KMS-11 (cell line): ENCODE data around the gene SRPRA.

Experiments
- H2AFZ ChIP-seq: fragments of 200-600 bp; sonication (generic); 2 replicates; pipeline ENCODE4 v1.6.1; 2016; ENCODE audit warnings: antibody characterized with exemption, mixed run types, low read depth
- H3K27ac ChIP-seq: fragments of 200-600 bp; sonication (generic); 2 replicates; pipeline ENCODE4 v1.6.1; 2016; ENCODE audit warnings: mild to moderate bottlenecking, mixed run types
- H3K27me3 ChIP-seq: fragments of 200-600 bp; sonication (generic); 2 replicates; pipeline ENCODE4 v1.6.1; 2017; ENCODE audit warnings: mild to moderate bottlenecking, low read depth, mixed run types, moderate library complexity; ENCODE audit not compliant: insufficient read depth
- H3K36me3 ChIP-seq: fragments of 200-600 bp; sonication (generic); 2 replicates; pipeline ENCODE4 v1.6.1; 2017; ENCODE audit warnings: mild to moderate bottlenecking, mixed run types; ENCODE audit not compliant: insufficient read depth
- H3K4me1 ChIP-seq: fragments of 200-600 bp; sonication (generic); 2 replicates; pipeline ENCODE4 v1.6.1; 2016; ENCODE audit warnings: mild to moderate bottlenecking, low read depth, mixed run types; ENCODE audit not compliant: poor library complexity, severe bottlenecking
- H3K4me2 ChIP-seq: fragments of 200-600 bp; sonication (generic); 2 replicates; pipeline ENCODE4 v1.7.0; 2016; ENCODE audit warnings: mild to moderate bottlenecking, mixed run types
- H3K4me3 ChIP-seq: fragments of 200-600 bp; sonication (generic); IDR thresholded peaks from 2 replicates; pipeline ENCODE4 v1.6.1; 2017; ENCODE audit warnings: low read depth, low read length, mixed read lengths; ENCODE audit not compliant: insufficient read depth
- H3K79me2 ChIP-seq: fragments of 200-600 bp; sonication (generic); 2 replicates; pipeline ENCODE4 v1.6.1; 2016; ENCODE audit warnings: low read depth, mixed run types; ENCODE audit not compliant: insufficient read depth
- H3K9ac ChIP-seq: fragments of 200-600 bp; sonication (generic); 2 replicates; pipeline ENCODE4 v1.6.1; 2016; ENCODE audit warnings: mild to moderate bottlenecking, mixed run types
- H4K20me1 ChIP-seq: fragments of 200-600 bp; sonication (generic); 2 replicates; pipeline ENCODE4 v1.6.1; 2016; ENCODE audit warnings: mild to moderate bottlenecking, mixed run types; ENCODE audit not compliant: insufficient read depth
- CTCF ChIP-seq: fragments of 200-600 bp; sonication (generic); conservative IDR thresholded peaks from 2 replicates; pipeline ENCODE4 v1.6.1; 2017; ENCODE audit warnings: low read depth, mild to moderate bottlenecking, antibody characterized with exemption, low read length, moderate library complexity, mixed read lengths

SRPRA gene

GRCh38 chr11:126216526-126217305, 52.0 kb downstream of the SRPRA start:
- Histone ChIP-seq H3K27ac (peak overlapping the region; percentile 59; the same call in 1 of the 2 replicates), H3K4me3 (no peak overlapping the region), H3K9ac (no peak overlapping the region), H3K27me3 (no peaks in the 10 kb centered on the region), H4K20me1 (no peaks in the 10 kb centered on the region), H2AFZ (no peak overlapping the region), H3K4me1 (peaks cover 75% of the 10 kb centered on the region), H3K4me2 (peak overlapping the region; percentile 35), H3K36me3 (no peaks in the 10 kb centered on the region), H3K79me2 (peaks cover 70% of the 10 kb centered on the region; the same call in 1 of the 2 replicates)
- TF ChIP-seq CTCF, result no peak

GRCh38 chr11:126214841-126215240, 53.9 kb downstream of the SRPRA start:
- H3K9ac ChIP-seq, result no peak overlapping the region
- H2AFZ ChIP-seq, result no peak overlapping the region
- TF ChIP-seq CTCF, result no peak
- no peak overlapping the region for H3K27ac ChIP-seq
- H3K36me3 ChIP-seq, result no peaks in the 10 kb centered on the region
- no peaks in the 10 kb centered on the region for H3K27me3 ChIP-seq
- peaks cover 58% of the 10 kb centered on the region for H3K79me2 ChIP-seq
- H3K4me2 ChIP-seq, result no peak overlapping the region
- peaks cover 76% of the 10 kb centered on the region for H3K4me1 ChIP-seq
- no peak overlapping the region for H3K4me3 ChIP-seq
- H4K20me1 ChIP-seq, result no peaks in the 10 kb centered on the region

- Histone ChIP-seq H3K27ac (no peak overlapping the region), H3K4me1 (peaks cover 72% of the 10 kb centered on the region)
Observed at GRCh38 chr11:126214441-126214840, 54.3 kb downstream of the SRPRA start.

More at GRCh38 chr11:126214441-126214840, 54.3 kb downstream of the SRPRA start:
- Histone ChIP-seq H3K79me2 (peaks cover 56% of the 10 kb centered on the region), H2AFZ (no peak overlapping the region), H4K20me1 (no peaks in the 10 kb centered on the region), H3K9ac (no peak overlapping the region), H3K4me3 (no peak overlapping the region), H3K4me2 (no peak overlapping the region), H3K36me3 (no peaks in the 10 kb centered on the region), H3K27me3 (no peaks in the 10 kb centered on the region)
- TF ChIP-seq CTCF, result no peak
